ENCODE results near the gene CYB5D1.

CYB5D1 gene

GRCh38 chr17:7887038-7887481 is 29.3 kb downstream of the CYB5D1 start:
- peak in 1 of 2 experiments; percentile 80 for DNase-seq

GRCh38 chr17:7887482-7888183 is 29.8 kb downstream of the CYB5D1 start:
- peak; percentile 77 to 80 for DNase-seq

DNA sequence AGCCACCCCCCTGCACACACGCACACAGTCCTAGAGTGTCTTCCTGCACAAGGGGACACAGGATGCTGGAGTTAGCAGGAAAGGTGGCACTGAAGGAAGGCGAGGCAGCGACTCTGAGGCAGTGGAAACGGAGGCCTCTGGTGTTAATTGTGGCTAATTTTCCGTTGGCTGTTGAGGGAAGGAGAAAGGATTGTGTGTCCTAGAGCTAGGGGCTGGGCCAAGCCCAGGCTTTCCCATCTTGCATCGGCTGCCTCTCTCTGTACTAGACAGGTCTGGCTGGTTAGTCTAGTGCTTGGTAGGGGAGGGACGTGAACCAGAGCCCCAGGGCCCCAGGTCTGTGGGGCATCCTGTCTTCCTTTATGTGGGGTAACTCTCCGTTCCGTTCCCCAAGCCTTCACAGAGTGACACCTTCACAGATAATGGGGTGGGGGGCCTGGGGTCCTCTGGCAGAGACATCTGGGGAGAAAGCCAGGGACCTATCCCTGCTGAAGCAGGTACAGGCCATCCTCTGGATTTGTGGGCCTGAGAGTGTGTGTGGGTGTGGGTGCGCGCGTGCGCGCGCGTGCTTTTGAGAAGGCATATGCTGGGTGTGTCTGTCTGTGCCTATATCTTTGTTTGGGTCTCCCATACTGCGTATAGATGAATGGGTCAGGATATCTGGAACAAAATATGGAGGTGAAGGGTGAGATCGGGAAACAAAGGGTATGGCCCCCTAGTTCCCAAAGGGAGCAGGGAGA is 30.5 kb downstream of the CYB5D1 start, which contains the start of gene CHD3:
Gene CHD3 (plus strand): TSS at position 606 of the 737 bp plus-strand sequence. CDS start 212 bp downstream, outside the sequence.
- peak in 1 of 2 experiments; percentile 23 for DNase-seq

- peak; percentile 30 to 33 for DNase-seq
These were observed 31.6 kb downstream of the CYB5D1 start for GRCh38 chr17:7889166-7889955.

- no peak for DNase-seq
These were observed 35.5 kb downstream of the CYB5D1 start for GRCh38 chr17:7893187-7893880.

DNA sequence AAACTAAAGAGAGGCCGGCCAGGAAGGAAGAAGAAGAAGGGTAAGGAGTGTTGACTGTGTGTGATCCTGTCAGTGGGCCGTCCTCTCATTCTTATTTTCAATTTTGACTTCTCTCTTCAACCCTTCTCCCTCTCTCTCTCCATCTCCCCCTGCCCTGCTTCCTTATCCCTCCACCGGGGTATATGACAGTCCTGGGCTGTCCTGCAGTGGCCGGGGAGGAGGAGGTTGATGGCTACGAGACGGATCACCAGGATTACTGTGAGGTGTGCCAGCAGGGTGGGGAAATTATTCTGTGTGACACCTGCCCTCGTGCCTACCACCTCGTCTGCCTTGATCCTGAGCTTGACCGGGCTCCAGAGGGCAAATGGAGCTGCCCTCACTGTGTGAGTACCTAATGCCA is 36.4 kb downstream of the CYB5D1 start:
- no peak for DNase-seq

- DNase-seq = no peak
These were observed 37.1 kb downstream of the CYB5D1 start for GRCh38 chr17:7894866-7895265.

DNA sequence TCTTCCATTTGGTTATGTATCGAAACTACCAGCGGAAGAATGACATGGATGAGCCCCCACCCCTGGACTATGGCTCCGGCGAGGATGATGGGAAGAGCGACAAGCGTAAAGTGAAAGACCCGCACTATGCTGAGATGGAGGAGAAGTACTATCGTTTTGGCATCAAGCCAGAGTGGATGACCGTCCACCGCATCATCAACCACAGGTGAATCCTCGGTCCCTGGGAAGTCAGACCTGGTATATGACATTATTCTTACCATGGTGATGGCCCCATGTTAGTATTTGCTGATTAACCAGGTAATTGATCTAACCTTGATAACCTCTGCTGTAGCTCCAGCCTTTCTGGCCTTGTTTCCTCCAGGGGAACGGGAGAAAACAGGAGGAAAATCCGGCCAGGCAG is 39.3 kb downstream of the CYB5D1 start:
- DNase-seq = no peak

DNA sequence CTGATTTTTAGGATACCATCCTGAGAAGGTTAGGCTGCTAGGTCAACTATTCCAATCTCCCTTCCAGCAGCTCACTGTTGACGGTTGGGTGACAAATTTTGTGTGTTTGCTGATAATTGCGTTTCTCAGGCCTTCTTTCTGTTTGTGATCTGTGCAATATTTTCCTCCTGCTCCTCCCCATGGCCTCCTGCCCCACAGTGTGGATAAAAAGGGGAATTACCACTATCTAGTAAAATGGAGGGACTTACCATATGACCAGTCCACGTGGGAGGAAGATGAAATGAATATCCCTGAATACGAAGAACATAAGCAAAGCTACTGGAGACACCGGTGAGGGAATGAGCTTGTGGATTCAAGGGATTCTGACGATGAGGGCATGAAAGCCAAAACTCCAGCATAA is 40.0 kb downstream of the CYB5D1 start:
- peak in 1 of 2 experiments; percentile 34 for DNase-seq

GRCh38 chr17:7903154-7904103 is 45.6 kb downstream of the CYB5D1 start:
- no peak for DNase-seq

DNA sequence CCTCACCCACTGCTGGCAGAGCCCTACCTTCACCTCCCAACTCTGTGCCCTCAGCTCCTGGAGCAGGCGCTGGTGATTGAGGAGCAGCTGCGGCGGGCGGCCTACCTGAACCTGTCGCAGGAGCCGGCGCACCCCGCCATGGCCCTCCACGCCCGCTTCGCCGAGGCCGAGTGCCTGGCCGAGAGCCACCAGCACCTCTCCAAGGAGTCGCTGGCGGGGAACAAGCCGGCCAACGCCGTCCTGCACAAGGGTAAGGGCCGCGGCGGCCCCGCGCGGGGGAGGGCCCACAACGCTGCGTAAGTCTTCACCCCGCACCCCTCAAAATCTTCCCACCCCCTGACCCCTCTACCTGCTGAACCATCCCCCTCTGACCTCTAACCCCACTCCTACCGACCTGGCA is 51.3 kb downstream of the CYB5D1 start:
- no peak for DNase-seq

GRCh38 chr17:7910281-7910680 is 52.5 kb downstream of the CYB5D1 start:
- no peak for DNase-seq

DNA sequence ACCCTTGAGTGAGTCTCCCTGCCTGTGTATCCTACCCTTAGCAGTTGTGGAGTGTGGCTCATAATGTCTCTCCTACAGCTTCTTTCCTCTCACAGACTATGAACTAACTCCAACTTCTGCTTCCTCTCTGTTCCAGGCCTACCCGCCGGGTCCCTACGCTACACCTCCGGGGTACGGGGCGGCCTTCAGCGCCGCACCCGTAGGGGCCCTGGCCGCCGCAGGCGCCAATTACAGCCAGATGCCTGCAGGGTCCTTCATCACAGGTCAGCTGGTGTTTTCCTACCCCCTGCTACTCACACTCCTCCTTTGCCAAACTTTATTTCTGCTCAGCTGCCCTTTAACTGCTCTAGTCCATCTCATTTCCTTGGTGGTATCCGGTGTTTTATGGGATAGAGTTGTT is 52.9 kb downstream of the CYB5D1 start:
- no peak for DNase-seq

GRCh38 chr17:7911116-7911515 is 53.3 kb downstream of the CYB5D1 start:
- no peak for DNase-seq

All from Kasumi-1 (cell line).